LNCAP (cell line): Measurements from ENCODE around the gene RABGAP1L.

Experiments used
- CTCF ChIP-seq: fragments of 450-650 bp; IDR thresholded peaks from 2 replicates; pipeline ENCODE4 v1.5.1; 2017; ENCODE audit warnings: mild to moderate bottlenecking

Gene RABGAP1L

GRCh38 chr1:174451408-174451807 is 292.1 kb downstream of the RABGAP1L start:
- no peak for TF ChIP-seq CTCF

GRCh38 chr1:174465855-174466254 is 306.5 kb downstream of the RABGAP1L start:
- no peak for TF ChIP-seq CTCF

- no peak for TF ChIP-seq CTCF
Measured at GRCh38 chr1:174466607-174467006, 307.3 kb downstream of the RABGAP1L start.

- TF ChIP-seq CTCF: no peak
Measured at GRCh38 chr1:174469052-174469451, 309.7 kb downstream of the RABGAP1L start.

- TF ChIP-seq CTCF: no peak
Measured at GRCh38 chr1:174469687-174470086, 310.4 kb downstream of the RABGAP1L start.

GRCh38 chr1:174479281-174479680 is 320.0 kb downstream of the RABGAP1L start:
- TF ChIP-seq CTCF: no peak

GRCh38 chr1:174480324-174480723 is 321.0 kb downstream of the RABGAP1L start:
- no peak for TF ChIP-seq CTCF

- no peak for TF ChIP-seq CTCF
Measured at GRCh38 chr1:174491606-174492005, 332.3 kb downstream of the RABGAP1L start.
